ENCODE data around the gene ADIRF. TPM values are rescaled to one million over a fixed set of nuclear protein-coding genes. Genes with fewer than 3 reads are reported as not detected.
"Not testable (repeated sequence)": the region's sequence is repeated elsewhere in the genome, so short reads cannot be mapped to it uniquely, and the experiment has no call there.

Gene ADIRF
- total RNA-seq (2021; fragmentation: NEBNext Ultra II Directional; extraction: Animal tissue kit (Norgen Biotek cat#: 25700)): 100 to 1,000 TPM in 4 of 6 experiments, 10 to 100 TPM in 2; 68.5 to 169 (median 145) TPM
- long read RNA-seq, transcript ADIRF-202 (2 exons, 229 nt): minor isoform, 33 of 164 reads
- long read RNA-seq, transcript ADIRF-201 (3 exons, 917 nt): major isoform, 128 of 164 reads
- long read RNA-seq, partial matches to known transcripts: 0 of 164 reads
- long read RNA-seq, other reads (novel, unspliced or antisense): 3 of 164 reads

DNA sequence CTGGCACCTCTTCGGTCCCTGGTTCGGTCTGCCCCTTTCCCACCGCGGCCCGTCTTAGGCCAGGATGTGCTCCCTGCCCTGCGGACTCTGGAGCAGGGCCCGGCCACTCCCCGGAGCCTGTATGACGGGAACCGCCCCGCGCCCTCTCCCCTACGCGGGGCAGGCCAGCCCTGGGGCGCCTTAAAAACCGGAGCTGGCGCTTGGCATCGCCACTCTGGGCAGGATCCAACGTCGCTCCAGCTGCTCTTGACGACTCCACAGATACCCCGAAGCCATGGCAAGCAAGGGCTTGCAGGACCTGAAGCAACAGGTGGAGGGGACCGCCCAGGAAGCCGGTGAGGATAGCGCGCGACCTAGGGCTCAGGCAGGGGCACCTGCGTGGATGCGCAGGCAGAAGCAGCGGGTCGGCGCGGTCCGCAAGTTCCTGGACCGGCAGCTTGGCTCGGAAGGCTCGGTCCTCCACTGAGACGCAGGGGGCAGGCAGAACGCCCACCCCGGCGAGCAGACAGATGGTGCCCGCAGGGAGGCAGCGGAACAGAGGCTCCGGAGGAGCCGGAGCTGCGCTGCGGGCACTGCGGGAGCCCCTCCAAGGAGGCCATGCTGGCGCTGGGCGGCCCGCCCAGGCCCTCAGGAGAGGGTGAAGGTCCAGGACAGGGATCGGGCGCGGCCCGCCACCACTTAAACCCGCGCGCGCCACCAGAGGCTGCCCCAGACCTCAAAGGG is at the start of gene ADIRF:
TSS of gene ADIRF (plus strand) at position 212 of the 723 bp plus-strand sequence. CDS start at position 275, 63 bp downstream.
- Mint-ChIP-seq H3K4me1 (ENCODE audit: low read depth) (peaks cover 62% of the 10 kb centered on the region), H3K27ac (peak within 1 kb of the TSS; percentile 100), H3K9me3 (no peaks in the 10 kb centered on the region), H3K36me3 (ENCODE audit: low read depth) (peaks cover 13% of the 10 kb centered on the region), H3K27me3 (ENCODE audit: insufficient read depth) (peaks cover 12% of the 10 kb centered on the region), H3K4me3 (peak within 1 kb of the TSS; percentile 90)
- TF ChIP-seq, protein P1, sequence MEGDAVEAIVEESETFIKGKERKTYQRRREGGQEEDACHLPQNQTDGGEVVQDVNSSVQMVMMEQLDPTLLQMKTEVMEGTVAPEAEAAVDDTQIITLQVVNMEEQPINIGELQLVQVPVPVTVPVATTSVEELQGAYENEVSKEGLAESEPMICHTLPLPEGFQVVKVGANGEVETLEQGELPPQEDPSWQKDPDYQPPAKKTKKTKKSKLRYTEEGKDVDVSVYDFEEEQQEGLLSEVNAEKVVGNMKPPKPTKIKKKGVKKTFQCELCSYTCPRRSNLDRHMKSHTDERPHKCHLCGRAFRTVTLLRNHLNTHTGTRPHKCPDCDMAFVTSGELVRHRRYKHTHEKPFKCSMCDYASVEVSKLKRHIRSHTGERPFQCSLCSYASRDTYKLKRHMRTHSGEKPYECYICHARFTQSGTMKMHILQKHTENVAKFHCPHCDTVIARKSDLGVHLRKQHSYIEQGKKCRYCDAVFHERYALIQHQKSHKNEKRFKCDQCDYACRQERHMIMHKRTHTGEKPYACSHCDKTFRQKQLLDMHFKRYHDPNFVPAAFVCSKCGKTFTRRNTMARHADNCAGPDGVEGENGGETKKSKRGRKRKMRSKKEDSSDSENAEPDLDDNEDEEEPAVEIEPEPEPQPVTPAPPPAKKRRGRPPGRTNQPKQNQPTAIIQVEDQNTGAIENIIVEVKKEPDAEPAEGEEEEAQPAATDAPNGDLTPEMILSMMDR (IDR thresholded peaks at IDR 0.05): no peak; the same call in 1 of the 2 replicates
- no peak for DNase-seq

DNA sequence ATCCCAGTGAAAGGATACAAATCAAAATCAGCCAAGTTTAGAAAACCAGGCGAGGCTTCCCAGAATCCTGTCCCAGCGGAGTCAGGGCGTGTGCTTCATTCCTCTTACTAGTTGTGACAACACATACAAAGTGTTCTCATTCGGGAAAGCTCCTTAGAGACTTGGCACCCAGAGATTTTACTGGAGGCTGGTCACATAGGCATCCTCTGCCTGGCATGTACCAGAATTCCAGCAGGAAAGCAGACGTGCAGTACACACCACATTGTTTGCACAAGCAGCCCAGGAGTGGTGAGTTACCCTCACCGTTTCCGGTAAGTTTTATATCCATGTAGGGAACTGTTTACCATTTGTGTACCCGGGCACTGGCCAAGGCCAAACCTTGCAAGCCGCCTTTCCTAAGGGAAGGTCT is 45.7 kb upstream of the ADIRF start:
- Mint-ChIP-seq H3K4me3 (no peak overlapping the region), H3K27ac (no peak overlapping the region), H3K27me3 (ENCODE audit: insufficient read depth) (no peaks in the 10 kb centered on the region; the same call in 1 of the 2 replicates), H3K4me1 (ENCODE audit: low read depth) (peaks cover 9% of the 10 kb centered on the region), H3K36me3 (ENCODE audit: low read depth) (peaks cover 23% of the 10 kb centered on the region), H3K9me3 (no peaks in the 10 kb centered on the region)
- DNase-seq: no peak
- TF ChIP-seq, protein P1 (IDR thresholded peaks at IDR 0.05): no peak

DNA sequence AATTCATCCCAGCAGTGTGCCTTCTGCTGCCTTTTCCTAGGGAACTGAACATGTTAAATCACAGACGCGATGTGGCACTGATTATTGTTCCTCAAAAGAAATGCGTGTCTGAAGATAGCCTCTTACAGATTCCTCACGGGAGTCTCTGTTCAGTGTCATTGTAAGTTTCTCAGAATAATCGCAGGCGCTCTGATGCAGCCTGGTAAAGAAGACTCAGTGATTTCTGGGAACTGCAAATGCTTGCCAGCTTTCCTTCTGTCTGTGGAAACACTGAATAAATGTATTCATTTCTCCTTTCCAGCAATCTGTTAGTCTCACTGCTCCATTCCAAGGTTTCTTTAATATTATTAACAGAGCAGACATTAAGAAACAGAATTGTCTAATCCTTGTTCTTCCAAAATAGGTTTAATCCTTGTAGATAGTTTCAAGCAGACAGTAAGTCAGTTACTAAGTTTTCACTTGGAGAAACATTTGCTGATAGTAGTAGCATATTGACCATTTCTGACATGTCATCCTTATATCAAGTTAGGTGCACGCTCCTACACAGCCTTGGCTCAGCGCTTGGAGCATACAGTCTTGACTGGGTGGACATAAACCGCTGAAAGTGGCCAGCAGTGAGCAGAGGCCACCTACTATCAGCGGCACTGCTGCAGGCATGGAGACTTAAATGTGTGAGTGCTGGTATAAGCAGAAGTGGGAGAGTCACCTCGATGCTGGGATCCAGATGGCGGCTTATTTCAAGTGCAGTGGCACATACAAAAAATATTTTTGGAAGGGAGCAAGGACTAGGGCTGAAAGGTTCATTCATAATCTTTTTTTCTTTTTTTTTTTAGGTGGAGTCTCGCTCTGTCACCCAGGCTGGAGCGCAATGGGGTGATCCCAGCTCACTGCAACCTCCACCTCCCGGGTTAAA is 38.6 kb upstream of the ADIRF start:
- H3K9me3 Mint-ChIP-seq: no peaks in the 10 kb centered on the region
- peaks cover 8% of the 10 kb centered on the region; the same call in 1 of the 2 replicates for H3K36me3 Mint-ChIP-seq (ENCODE audit: low read depth)
- H3K4me3 Mint-ChIP-seq: no peak overlapping the region

DNA sequence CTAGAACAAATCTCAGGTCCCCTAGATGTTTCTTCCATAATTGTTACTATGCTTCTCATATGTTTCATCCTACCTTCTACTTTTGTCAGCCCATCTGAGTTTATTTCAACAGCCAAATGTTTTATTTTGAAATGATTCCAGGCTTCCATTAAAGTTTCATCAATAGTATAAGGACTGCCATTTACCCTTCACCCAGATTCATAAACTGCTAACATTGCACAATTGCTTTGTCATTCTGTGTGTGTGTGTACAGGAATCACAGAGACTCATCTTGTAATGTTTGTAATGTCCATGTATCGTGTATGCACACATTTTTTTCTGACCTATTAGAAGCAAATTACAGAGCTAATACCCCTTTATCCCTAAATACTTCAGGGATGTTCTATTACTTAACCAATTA is 36.4 kb upstream of the ADIRF start:
- Mint-ChIP-seq H3K4me3 (no peak overlapping the region), H3K27me3 (ENCODE audit: insufficient read depth) (no peaks in the 10 kb centered on the region; the same call in 1 of the 2 replicates), H3K9me3 (no peaks in the 10 kb centered on the region), H3K36me3 (ENCODE audit: low read depth) (peaks cover 8% of the 10 kb centered on the region; the same call in 1 of the 2 replicates), H3K4me1 (ENCODE audit: low read depth) (peaks cover 17% of the 10 kb centered on the region), H3K27ac (peak overlapping the region; percentile 9; the same call in 1 of the 2 replicates)
- TF ChIP-seq, protein P1 (IDR thresholded peaks at IDR 0.05): no peak
- DNase-seq: peak; percentile 25

More for the DNA sequence above, 38.6 kb upstream of the ADIRF start:
- DNase-seq: no peak
- no peaks in the 10 kb centered on the region; the same call in 1 of the 2 replicates for H3K27me3 Mint-ChIP-seq (ENCODE audit: insufficient read depth)
- TF ChIP-seq, protein P1 (IDR thresholded peaks at IDR 0.05): no peak
- H3K27ac Mint-ChIP-seq: no peak overlapping the region; the same call in 1 of the 2 replicates
- peaks cover 6% of the 10 kb centered on the region for H3K4me1 Mint-ChIP-seq (ENCODE audit: low read depth)

DNA sequence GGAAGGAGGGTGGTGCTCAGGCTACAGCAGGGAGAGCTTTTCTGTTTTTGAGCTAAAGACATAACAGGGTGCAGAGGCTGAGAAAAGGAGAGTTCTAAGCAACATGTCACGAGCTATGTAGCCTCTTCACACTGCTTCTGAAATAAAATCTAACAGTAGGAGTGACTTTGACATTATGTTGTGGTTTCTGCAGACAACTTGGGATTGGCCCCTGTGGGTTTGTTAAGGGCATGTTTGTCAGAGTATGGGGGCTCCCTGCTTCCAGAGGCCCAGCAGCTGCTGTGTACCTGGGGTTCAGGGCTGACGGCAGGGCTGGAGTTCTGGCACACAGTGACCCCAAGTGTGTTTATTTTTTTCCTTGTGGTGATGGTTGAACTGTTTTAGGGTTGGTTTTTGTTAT is 35.6 kb upstream of the ADIRF start:
- H3K36me3 Mint-ChIP-seq (ENCODE audit: low read depth): peaks cover 8% of the 10 kb centered on the region; the same call in 1 of the 2 replicates
- DNase-seq: no peak
- TF ChIP-seq, protein P1 (IDR thresholded peaks at IDR 0.05): no peak

DNA sequence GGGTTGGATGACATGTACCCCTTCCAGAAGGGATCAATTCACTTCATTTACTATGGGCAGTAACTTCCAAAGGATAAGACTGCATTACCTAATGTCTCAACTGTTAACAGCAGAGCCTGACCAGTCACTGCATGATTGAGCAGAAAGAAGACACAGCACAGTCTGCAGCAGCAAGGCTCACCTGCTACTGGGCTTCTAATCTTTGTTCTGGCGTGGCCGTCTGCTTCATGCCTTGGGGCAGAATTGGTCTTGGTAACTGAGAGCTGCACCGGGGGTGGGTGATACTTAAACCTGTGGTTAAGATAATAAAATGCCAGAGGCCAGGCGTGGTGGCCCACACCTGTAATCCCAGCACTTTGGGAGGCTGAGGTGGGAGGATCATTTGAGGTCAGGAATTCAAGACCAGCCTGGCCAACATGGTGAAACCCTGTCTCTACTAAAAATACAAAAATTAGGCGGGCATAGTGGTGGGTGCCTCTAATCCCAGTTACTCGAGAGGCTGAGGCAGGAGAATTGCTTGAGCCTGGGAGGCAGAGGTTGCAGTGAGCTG is 34.0 kb upstream of the ADIRF start:
- H3K36me3 Mint-ChIP-seq (ENCODE audit: low read depth); DNase-seq; H3K4me3 Mint-ChIP-seq; H3K9me3 Mint-ChIP-seq; H3K27ac Mint-ChIP-seq; H3K27me3 Mint-ChIP-seq (ENCODE audit: insufficient read depth): not testable (repeated sequence)
- peaks cover 25% of the 10 kb centered on the region for H3K4me1 Mint-ChIP-seq (ENCODE audit: low read depth)

More for the DNA sequence above, 35.6 kb upstream of the ADIRF start:
- H3K27me3 Mint-ChIP-seq (ENCODE audit: insufficient read depth): no peaks in the 10 kb centered on the region
- no peak overlapping the region for H3K4me3 Mint-ChIP-seq
- no peaks in the 10 kb centered on the region for H3K9me3 Mint-ChIP-seq
- H3K27ac Mint-ChIP-seq: no peak overlapping the region
- H3K4me1 Mint-ChIP-seq (ENCODE audit: low read depth): peaks cover 25% of the 10 kb centered on the region
